ENCODE measurements around the gene TBC1D2B.

The TBC1D2B gene

GRCh38 chr15:78016860-78017259 is 60.7 kb downstream of the TBC1D2B start:
- DNase-seq (ENCODE audit: low read depth) = peak; percentile 33
- H3K4me3 ChIP-seq (ENCODE audit: low read depth, low read length) = no peak overlapping the region
- TF ChIP-seq, protein P1, sequence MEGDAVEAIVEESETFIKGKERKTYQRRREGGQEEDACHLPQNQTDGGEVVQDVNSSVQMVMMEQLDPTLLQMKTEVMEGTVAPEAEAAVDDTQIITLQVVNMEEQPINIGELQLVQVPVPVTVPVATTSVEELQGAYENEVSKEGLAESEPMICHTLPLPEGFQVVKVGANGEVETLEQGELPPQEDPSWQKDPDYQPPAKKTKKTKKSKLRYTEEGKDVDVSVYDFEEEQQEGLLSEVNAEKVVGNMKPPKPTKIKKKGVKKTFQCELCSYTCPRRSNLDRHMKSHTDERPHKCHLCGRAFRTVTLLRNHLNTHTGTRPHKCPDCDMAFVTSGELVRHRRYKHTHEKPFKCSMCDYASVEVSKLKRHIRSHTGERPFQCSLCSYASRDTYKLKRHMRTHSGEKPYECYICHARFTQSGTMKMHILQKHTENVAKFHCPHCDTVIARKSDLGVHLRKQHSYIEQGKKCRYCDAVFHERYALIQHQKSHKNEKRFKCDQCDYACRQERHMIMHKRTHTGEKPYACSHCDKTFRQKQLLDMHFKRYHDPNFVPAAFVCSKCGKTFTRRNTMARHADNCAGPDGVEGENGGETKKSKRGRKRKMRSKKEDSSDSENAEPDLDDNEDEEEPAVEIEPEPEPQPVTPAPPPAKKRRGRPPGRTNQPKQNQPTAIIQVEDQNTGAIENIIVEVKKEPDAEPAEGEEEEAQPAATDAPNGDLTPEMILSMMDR (IDR thresholded peaks at IDR 0.05; ENCODE audit: control insufficient read depth, extremely low read depth, insufficient read depth) = no peak

GRCh38 chr15:78012643-78013077 is 64.9 kb downstream of the TBC1D2B start:
- H3K4me3 ChIP-seq (ENCODE audit: low read depth, low read length) = no peak overlapping the region
- TF ChIP-seq, protein P1 (IDR thresholded peaks at IDR 0.05; ENCODE audit: control insufficient read depth, extremely low read depth, insufficient read depth) = no peak
- peak; percentile 83 for DNase-seq (ENCODE audit: low read depth)

DNA sequence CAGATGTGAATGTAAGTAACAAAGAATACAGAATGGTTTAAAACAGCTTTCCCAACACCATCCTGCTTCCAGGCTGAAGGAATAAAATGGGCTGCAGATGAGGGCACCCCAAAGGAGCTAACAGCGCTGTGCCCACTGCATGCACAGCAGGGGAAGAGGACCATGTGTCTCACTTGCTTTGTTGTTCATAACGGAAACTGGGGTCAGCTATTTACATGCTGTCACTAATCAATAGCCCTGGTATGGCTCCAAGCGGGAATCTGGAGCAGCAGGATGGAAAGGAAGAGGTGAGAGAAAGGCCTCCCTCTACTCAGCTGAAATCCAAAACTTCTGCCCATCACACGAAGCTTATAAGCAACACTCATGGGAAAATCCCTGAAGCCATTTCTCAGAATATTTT is 67.4 kb downstream of the TBC1D2B start:
- DNase-seq (ENCODE audit: low read depth) = no peak
- TF ChIP-seq, protein P1 (IDR thresholded peaks at IDR 0.05; ENCODE audit: control insufficient read depth, extremely low read depth, insufficient read depth) = no peak

GRCh38 chr15:78007964-78008886 is 69.3 kb downstream of the TBC1D2B start:
- peak; percentile 64 for DNase-seq (ENCODE audit: low read depth)
- H3K4me3 ChIP-seq (ENCODE audit: low read depth, low read length) = no peak overlapping the region
- TF ChIP-seq, protein P1 (IDR thresholded peaks at IDR 0.05; ENCODE audit: control insufficient read depth, extremely low read depth, insufficient read depth) = no peak

More for the DNA sequence above, 67.4 kb downstream of the TBC1D2B start:
- no peak overlapping the region for H3K4me3 ChIP-seq (ENCODE audit: low read depth, low read length)

GRCh38 chr15:78007211-78007931 is 70.1 kb downstream of the TBC1D2B start:
- DNase-seq (ENCODE audit: low read depth) = no peak
- TF ChIP-seq, protein P1 (IDR thresholded peaks at IDR 0.05; ENCODE audit: control insufficient read depth, extremely low read depth, insufficient read depth) = no peak
- H3K4me3 ChIP-seq (ENCODE audit: low read depth, low read length) = no peak overlapping the region

DNA sequence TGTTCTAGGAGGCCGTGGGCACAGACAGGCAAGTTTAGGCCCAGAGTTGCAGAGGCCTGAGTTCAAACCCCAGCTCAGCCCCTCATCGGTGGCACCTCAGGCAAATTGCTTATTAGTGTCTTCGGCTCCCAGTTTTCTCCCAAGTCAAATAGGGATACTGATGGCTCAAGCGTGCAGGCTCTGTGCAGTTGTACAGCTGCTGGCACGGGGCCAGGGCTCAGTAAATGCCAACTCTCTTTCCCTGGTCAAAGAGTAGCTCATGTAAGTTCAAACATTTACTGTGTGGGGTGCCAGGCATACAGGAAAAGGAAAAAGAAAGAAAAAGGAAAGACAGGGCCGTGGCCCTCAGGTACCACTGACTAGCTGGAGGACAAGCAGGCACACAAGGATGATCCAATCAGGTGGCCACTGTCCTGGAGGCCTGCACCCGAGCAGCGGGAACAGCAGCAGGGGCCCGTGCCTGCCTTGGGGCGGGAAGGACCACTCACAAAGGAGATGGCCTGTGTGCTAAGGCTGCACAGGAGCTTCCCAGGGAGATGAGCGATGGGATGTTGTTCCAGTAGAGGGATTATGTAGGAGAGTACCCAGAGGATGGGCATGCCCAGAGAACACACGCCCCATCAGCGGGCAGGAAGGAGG is 70.8 kb downstream of the TBC1D2B start:
- H3K4me3 ChIP-seq (ENCODE audit: low read depth, low read length) = no peak overlapping the region
- TF ChIP-seq, protein P1 (IDR thresholded peaks at IDR 0.05; ENCODE audit: control insufficient read depth, extremely low read depth, insufficient read depth) = no peak
- peak; percentile 43 for DNase-seq (ENCODE audit: low read depth)

All from LNCaP clone FGC (cell line).